Ovary (tissue), 3 donors: ENCODE results near the gene STK11IP.

Experiments used
- EP300 ChIP-seq: sonication (generic); formaldehyde crosslinking; IDR thresholded peaks from one replicate; pipeline ENCODE4 v1.6.1; 2017; ENCODE audit warnings: antibody characterized with exemption
- TF ChIP-seq, protein P1 (sequence below), 3 donors: fragments of 450-650 bp in 2 of 3; fragments of 200-600 bp in 1 of 3; IDR thresholded peaks; one replicate each; pipeline versions ENCODE4 v1.5.1 to v1.8.0; 2016 to 2022; ENCODE audit warnings: antibody characterized with exemption in 3 of 3, mild to moderate bottlenecking in 1 of 3
- donor health status: DM: no; HTN: no; CAD: no.

DNA sequence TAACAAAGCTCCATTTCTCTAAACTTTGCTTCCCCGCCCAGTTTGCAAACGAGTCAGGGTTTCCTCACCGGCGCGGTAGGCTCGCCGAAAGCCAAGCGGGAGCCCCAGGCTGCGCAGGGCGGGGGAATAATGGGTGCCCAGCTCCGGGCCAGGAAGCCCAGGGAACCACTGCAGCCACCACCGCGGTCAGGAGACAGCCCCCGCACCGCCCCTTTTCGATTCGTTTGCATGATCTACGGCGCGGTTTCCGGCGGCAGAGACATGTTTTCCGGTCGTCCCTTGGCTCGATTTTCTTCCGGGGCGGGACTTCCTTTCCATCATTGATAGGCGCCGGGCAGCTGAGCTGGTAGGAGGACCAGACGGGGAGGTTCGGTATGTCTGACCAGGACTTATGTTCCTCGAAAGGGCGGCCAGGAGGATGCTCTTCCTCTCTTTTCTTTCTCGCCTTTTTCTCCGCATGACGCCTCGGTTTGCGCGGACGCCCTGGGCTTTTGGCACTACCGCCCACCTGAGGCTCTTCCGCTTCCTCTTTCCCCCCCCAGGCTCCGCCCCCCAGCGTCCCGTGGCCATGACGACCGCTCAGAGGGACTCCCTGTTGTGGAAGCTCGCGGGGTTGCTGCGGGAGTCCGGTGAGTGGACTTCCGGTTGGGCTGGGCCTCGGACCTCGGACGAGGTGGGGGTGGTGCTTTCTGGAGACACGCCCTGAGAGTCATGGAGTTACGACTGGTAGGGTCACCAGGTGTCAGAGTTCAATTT, at the start of gene STK11IP:
- no peak for TF ChIP-seq EP300
- TF ChIP-seq, protein P1, sequence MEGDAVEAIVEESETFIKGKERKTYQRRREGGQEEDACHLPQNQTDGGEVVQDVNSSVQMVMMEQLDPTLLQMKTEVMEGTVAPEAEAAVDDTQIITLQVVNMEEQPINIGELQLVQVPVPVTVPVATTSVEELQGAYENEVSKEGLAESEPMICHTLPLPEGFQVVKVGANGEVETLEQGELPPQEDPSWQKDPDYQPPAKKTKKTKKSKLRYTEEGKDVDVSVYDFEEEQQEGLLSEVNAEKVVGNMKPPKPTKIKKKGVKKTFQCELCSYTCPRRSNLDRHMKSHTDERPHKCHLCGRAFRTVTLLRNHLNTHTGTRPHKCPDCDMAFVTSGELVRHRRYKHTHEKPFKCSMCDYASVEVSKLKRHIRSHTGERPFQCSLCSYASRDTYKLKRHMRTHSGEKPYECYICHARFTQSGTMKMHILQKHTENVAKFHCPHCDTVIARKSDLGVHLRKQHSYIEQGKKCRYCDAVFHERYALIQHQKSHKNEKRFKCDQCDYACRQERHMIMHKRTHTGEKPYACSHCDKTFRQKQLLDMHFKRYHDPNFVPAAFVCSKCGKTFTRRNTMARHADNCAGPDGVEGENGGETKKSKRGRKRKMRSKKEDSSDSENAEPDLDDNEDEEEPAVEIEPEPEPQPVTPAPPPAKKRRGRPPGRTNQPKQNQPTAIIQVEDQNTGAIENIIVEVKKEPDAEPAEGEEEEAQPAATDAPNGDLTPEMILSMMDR (IDR thresholded peaks at IDR 0.05): no peak
